ENCODE data around the gene MGAT4A. TPM values are rescaled to one million over a fixed set of nuclear protein-coding genes. Genes with fewer than 3 reads are reported as not detected.

MGAT4A gene
- total and polyA plus RNA-seq, 2 of the 13 experiments (the other 11 are each of a cell fraction or from before 2014, with no cell fraction given) = 47.2 to 90.9 TPM

GRCh38 chr2:98702127-98702802 is 28.7 kb downstream of the MGAT4A start (continued):
- TF ChIP-seq ZNF318 (CRISPR knock-in tag; IDR thresholded peaks at IDR 0.05) (0 out of 2 replicates have a peak, but pooled peaks have one; percentile 37), ZNF720 (CRISPR knock-in tag; IDR thresholded peaks at IDR 0.05) (no peak), ZFP90 (CRISPR knock-in tag; IDR thresholded peaks at IDR 0.05; ENCODE audit: borderline replicate concordance) (peak; percentile 81; the same call in 1 of the 2 replicates), KMT2B (CRISPR knock-in tag; IDR thresholded peaks at IDR 0.05) (peak; percentile 84), KIAA2018 (CRISPR knock-in tag; IDR thresholded peaks at IDR 0.05; ENCODE audit: borderline replicate concordance) (no peak), RARA (CRISPR knock-in tag; IDR thresholded peaks at IDR 0.05) (peak; percentile 59; the same call in 1 of the 2 replicates), KLF16 (CRISPR knock-in tag; IDR thresholded peaks at IDR 0.05) (0 out of 4 replicates have a peak, but pooled peaks of 1 of the 2 experiments have one; percentile 53), ZSCAN22 (CRISPR knock-in tag; IDR thresholded peaks at IDR 0.05) (0 out of 2 replicates have a peak, but pooled peaks have one; percentile 44), BCL6 (CRISPR knock-in tag; IDR thresholded peaks at IDR 0.05) (peak; percentile 83), RFXAP (CRISPR knock-in tag; IDR thresholded peaks at IDR 0.05; ENCODE audit: borderline replicate concordance) (no peak; the same call in 1 of the 2 replicates), SETDB1 (CRISPR knock-in tag; IDR thresholded peaks at IDR 0.05; ENCODE audit: borderline replicate concordance) (no peak; the same call in 1 of the 2 replicates), NR2F1 (CRISPR knock-in tag; IDR thresholded peaks at IDR 0.05) (no peak)
